HFFc6 (cell line): ENCODE measurements around the gene CFAP77. TPM values are rescaled to one million over a fixed set of nuclear protein-coding genes. Genes with fewer than 3 reads are reported as not detected.

Experiments
- DNase-seq: peaks from one replicate; pipeline ENCODE4 v3.0.0-alpha.2; 2018
- H3K27ac Mint-ChIP-seq: 2 replicates; pipeline ENCODE4 v1.8.0; 2020; ENCODE audit warnings: mild to moderate bottlenecking, mixed read lengths
- H3K27me3 Mint-ChIP-seq: 2 replicates; pipeline ENCODE4 v1.8.0; 2021; ENCODE audit warnings: mild to moderate bottlenecking, moderate library complexity, mixed read lengths; ENCODE audit not compliant: insufficient read depth
- H3K36me3 Mint-ChIP-seq: 2 replicates; pipeline ENCODE4 v1.8.0; 2021; ENCODE audit warnings: low read depth, mixed read lengths
- H3K4me1 Mint-ChIP-seq: 2 replicates; pipeline ENCODE4 v1.8.0; 2020; ENCODE audit warnings: low read depth, mixed read lengths
- H3K4me3 Mint-ChIP-seq: 2 replicates; pipeline ENCODE4 v1.8.0; 2020; ENCODE audit warnings: mild to moderate bottlenecking, moderate library complexity, mixed read lengths
- H3K9me3 Mint-ChIP-seq: 2 replicates; pipeline ENCODE4 v1.8.0; 2020; ENCODE audit warnings: mild to moderate bottlenecking, mixed read lengths
- total RNA-seq, 6 experiments: library from RNA; stranded (reverse); fragmentation: NEBNext Ultra II Directional; extraction: Animal tissue kit (Norgen Biotek cat#: 25700); gene quantifications; 2 replicates in 1 of 6; 3 replicates in 5 of 6; pipeline ENCODE4 v1.2.3, GENCODE V29; 2021
- TF ChIP-seq, protein P1 (sequence below): fragments of 200-600 bp; sonication (generic); IDR thresholded peaks from 2 replicates; pipeline ENCODE4 v1.5.0; 2021; ENCODE audit warnings: antibody characterized with exemption, mild to moderate bottlenecking

CFAP77 gene
- total RNA-seq, 6 experiments from 2014 or later = not detected

DNA sequence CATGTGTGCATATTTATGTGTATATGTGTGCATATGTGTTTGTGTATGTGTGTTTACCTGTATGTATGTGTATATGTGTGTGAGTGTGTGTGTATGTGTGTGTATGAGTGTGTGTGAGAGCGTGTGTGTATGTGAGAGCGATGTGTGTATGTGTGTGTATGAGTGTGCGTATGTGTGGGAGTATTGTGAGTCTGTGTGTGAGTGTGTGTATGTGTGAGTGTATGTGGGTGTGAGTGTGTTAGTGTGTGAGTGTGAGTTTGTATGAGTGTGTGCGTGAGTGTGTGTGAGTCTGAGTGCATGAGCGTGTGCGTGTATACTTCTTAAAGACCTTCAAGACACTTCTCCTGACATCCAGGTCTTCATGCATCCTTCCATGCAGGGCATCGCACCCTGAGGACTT is 49.6 kb downstream of the CFAP77 start:
- H3K9me3 Mint-ChIP-seq = no peaks in the 10 kb centered on the region
- no peaks in the 10 kb centered on the region for H3K36me3 Mint-ChIP-seq
- TF ChIP-seq, protein P1, sequence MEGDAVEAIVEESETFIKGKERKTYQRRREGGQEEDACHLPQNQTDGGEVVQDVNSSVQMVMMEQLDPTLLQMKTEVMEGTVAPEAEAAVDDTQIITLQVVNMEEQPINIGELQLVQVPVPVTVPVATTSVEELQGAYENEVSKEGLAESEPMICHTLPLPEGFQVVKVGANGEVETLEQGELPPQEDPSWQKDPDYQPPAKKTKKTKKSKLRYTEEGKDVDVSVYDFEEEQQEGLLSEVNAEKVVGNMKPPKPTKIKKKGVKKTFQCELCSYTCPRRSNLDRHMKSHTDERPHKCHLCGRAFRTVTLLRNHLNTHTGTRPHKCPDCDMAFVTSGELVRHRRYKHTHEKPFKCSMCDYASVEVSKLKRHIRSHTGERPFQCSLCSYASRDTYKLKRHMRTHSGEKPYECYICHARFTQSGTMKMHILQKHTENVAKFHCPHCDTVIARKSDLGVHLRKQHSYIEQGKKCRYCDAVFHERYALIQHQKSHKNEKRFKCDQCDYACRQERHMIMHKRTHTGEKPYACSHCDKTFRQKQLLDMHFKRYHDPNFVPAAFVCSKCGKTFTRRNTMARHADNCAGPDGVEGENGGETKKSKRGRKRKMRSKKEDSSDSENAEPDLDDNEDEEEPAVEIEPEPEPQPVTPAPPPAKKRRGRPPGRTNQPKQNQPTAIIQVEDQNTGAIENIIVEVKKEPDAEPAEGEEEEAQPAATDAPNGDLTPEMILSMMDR = no peak
- H3K27me3 Mint-ChIP-seq = peaks cover 39% of the 10 kb centered on the region
- no peak for DNase-seq
- no peak overlapping the region for H3K27ac Mint-ChIP-seq
- H3K4me3 Mint-ChIP-seq = no peak overlapping the region
- peaks cover 4% of the 10 kb centered on the region; the same call in 1 of the 2 replicates for H3K4me1 Mint-ChIP-seq

DNA sequence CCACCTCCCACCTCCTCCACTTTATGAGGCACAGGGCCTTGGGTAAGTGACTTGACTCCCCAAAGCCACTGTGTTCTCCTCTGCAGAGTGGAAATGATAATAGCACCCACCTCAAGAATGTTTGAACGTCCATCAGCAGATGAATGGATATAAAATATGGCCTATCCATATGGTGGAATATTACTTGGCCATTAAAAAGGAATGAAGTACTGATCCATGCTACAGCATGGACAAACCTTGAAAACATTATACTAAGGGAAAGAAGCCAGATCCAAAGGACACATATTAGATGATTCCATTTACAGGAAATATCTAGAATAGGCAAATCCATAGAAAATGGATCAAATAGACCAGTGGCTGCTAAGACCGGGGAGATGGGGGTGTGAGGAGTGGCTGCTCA is 50.2 kb downstream of the CFAP77 start:
- no peaks in the 10 kb centered on the region for H3K9me3 Mint-ChIP-seq
- no peak overlapping the region for H3K4me3 Mint-ChIP-seq
- peaks cover 35% of the 10 kb centered on the region for H3K27me3 Mint-ChIP-seq
- no peak overlapping the region for H3K27ac Mint-ChIP-seq
- H3K4me1 Mint-ChIP-seq = peaks cover 4% of the 10 kb centered on the region; the same call in 1 of the 2 replicates
- TF ChIP-seq, protein P1 = no peak
- DNase-seq = no peak
- no peaks in the 10 kb centered on the region for H3K36me3 Mint-ChIP-seq

DNA sequence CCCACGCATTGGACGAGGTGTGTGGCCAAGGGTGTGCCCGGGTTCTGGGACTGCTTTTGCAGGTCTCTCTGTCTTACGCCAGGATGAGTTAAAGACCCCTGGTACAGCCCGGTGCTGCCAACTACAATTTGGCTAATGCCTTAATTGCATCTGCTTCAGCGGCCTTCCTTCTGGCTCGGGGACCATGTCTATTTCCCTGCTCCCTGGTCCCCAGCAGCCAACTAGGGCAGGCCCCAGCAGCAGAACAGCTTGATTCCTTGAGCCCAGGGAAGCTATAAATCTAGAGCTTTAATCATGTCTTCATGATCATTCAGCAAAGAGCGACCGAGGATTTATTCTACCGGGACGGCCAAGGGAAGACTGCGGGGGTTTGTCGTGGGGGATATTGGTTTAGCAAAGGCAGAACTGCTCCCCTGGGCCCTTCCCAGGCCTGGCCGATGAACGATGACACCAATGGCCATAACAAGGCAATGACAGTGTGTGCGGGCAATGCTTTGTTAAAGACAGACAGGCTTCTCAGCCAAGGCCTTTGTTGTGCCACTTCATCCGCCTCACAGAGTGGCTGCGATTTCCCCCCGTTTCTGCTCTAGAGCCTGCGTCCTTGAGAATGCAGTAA is 51.4 kb downstream of the CFAP77 start:
- Mint-ChIP-seq H3K4me1 (peaks cover 1% of the 10 kb centered on the region; the same call in 1 of the 2 replicates), H3K27me3 (peaks cover 36% of the 10 kb centered on the region), H3K9me3 (no peaks in the 10 kb centered on the region), H3K4me3 (no peak overlapping the region), H3K27ac (no peak overlapping the region), H3K36me3 (no peaks in the 10 kb centered on the region)
- no peak for DNase-seq
- TF ChIP-seq, protein P1 = no peak

DNA sequence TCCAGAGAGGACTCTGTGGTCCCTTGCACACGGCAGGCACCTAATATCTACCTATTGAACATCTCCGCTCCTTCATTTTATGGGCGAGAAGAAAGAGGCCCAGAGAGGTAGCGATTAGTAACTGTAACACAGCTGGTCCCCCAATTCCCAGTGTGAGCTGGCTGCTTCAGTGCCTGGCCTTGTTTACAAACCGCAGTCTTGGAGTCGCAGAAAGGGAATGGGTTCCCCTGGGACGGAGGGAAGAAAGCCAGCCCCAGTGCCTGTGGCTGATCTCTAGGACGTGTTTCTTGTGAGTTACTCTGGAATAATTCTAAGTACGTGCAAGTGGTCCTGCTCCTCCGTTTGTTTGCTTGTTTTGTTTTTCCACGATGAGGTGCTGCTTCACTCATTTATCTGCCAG is 52.0 kb downstream of the CFAP77 start:
- DNase-seq = no peak
- Mint-ChIP-seq H3K27ac (no peak overlapping the region), H3K9me3 (no peaks in the 10 kb centered on the region), H3K36me3 (no peaks in the 10 kb centered on the region), H3K4me1 (no peaks in the 10 kb centered on the region; the same call in 1 of the 2 replicates), H3K27me3 (peaks cover 32% of the 10 kb centered on the region), H3K4me3 (no peak overlapping the region)
- TF ChIP-seq, protein P1 = no peak

DNA sequence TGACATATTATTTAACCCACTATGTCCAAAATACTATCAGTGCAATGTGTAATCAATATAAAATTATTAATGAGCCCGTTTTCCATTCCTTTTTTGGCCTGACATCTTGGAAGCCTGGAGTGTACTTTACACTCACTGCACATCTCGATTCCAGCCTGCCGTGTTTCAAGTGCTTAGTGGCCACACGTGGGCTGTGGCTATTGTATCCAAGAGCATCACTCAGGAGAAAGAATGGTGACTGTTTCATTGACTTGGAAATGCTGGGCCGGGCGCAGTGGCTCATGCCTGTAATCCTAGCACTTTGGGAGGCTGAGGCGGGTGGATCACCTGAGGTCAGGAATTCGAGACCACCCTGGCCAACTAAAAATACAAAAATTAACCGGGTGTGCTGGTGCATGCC is 54.5 kb downstream of the CFAP77 start:
- H3K9me3 Mint-ChIP-seq = no peaks in the 10 kb centered on the region
- TF ChIP-seq, protein P1 = no peak
- no peak overlapping the region for H3K27ac Mint-ChIP-seq
- H3K27me3 Mint-ChIP-seq = peaks cover 44% of the 10 kb centered on the region
- no peak for DNase-seq
- H3K4me1 Mint-ChIP-seq = no peaks in the 10 kb centered on the region
- H3K4me3 Mint-ChIP-seq = no peak overlapping the region
- peaks cover 9% of the 10 kb centered on the region for H3K36me3 Mint-ChIP-seq
